H1 (cell line): ENCODE data around the gene ADCY2. TPM values are rescaled to one million over a fixed set of nuclear protein-coding genes. Genes with fewer than 3 reads are reported as not detected.

ENCODE experiments used
- CBX8 ChIP-seq: fragments of 300-800, 300-1000 bp; sonication (generic); IDR thresholded peaks from 2 replicates; pipeline ENCODE4 v1.7.1; 2016; ENCODE audit warnings: low read depth, low read length, borderline replicate concordance
- CHD1 ChIP-seq: IDR thresholded peaks from 2 replicates; pipeline ENCODE4 v1.6.1; 2012; ENCODE audit warnings: low read depth, low read length, improper control_type of control experiment
- CTBP2 ChIP-seq: IDR thresholded peaks from 2 replicates; pipeline ENCODE4 v1.7.0; 2011; ENCODE audit warnings: borderline replicate concordance, mild to moderate bottlenecking, moderate library complexity, mixed read lengths, low read length; ENCODE audit not compliant: insufficient read depth, insufficient read length
- SIRT6 ChIP-seq: IDR thresholded peaks from one replicate; pipeline ENCODE4 v1.7.1; 2012; ENCODE audit warnings: low read length, inconsistent platforms
- polyA plus RNA-seq, 7 experiments: library from polyadenylated mRNA; depleted of rRNA in 3 of 7; stranded (reverse) in 5 of 7; unstranded in 2 of 7; fragments of >200 nt in 5 of 7; fragments of 200-250 nt in 2 of 7; gene quantifications; 1 replicate in 5 of 7; 2 replicates in 1 of 7; 4 replicates in 1 of 7; pipeline versions ENCODE4 v1.2.1 to v1.2.3, GENCODE V29; 2011 to 2013; ENCODE audit warnings: missing spikeins in 2 of 7, mixed read lengths in 2 of 7
- total RNA-seq: library from RNA; stranded (reverse); fragmentation: NEBNext Ultra II Directional; extraction: Animal tissue kit (Norgen Biotek cat#: 25700); gene quantifications from 2 replicates; pipeline ENCODE4 v1.2.1, GENCODE V29; 2021

The ADCY2 gene
- total and polyA plus RNA-seq, 2 of the 8 experiments (the other 6 are each of a cell fraction or from before 2014, with no cell fraction given) = 35.8 to 122 TPM

DNA sequence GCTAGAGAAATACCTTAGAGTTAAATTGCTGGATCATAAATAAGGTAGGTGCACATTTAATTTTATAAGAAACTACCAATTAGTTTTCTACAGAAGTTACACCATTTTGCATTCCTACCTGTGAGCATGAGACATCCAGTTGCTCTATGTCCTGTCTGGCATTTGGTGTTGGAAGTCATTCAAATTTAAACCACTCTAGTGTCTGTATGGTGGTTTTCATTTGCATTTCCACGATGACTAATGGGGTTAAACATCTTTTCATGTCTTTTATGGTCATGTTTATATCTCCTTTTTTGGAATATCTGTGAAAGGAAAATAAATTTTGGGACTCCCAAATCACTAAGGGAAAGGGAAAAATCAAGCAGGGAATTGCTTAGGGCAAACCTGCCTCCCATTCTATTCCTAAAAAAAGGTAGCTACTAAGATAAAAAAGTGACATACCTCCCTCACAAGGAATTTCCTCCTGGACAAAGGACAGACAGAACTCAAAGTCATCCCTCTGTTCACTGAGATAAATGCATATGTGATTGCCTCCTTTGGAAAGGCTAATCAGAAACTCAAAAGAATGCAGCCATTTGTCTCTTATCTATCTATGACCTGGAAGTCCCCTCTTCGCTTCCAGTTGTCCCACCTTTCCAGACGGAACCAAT, 31.6 kb upstream of the ADCY2 start (continued):
- TF ChIP-seq CBX8 (no peak), CHD1 (no peak), SIRT6 (no peak), CTBP2 (no peak)
